HuH-7.5 (cell line): ENCODE measurements around the gene C14orf180.

Experiments
- DNase-seq: peaks from one replicate; pipeline ENCODE4 v3.0.0; 2011; ENCODE audit warnings: low spot score

The C14orf180 gene

GRCh38 chr14:104579507-104579906 lies at the start of gene C14orf180:
C14orf180 (plus strand) TSS chr14:104579764; CDS start chr14:104586431, 6,667 bp downstream.
- DNase-seq = no peak

GRCh38 chr14:104530646-104531045 lies 48.9 kb upstream of the C14orf180 start:
- no peak for DNase-seq

- no peak for DNase-seq
Observed at GRCh38 chr14:104531421-104532190, 48.0 kb upstream of the C14orf180 start.

DNA sequence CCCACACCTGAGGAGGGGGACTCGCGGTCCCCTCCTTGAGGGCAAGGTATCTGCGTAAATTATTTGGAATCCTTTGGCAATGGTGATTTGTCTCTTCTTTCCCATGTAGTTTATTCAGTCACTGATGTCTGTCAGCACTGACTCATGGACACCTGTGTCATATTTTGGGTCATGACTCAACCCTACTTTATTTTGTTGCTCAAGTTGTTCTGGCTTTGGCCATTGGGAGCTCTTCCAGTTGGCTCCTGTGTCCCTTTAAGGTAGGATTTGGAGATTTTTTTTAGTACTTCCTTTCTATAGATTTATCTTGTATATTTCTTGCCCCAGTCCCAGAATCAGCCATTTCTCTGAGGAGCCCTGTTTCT lies 47.4 kb upstream of the C14orf180 start:
- no peak for DNase-seq

DNA sequence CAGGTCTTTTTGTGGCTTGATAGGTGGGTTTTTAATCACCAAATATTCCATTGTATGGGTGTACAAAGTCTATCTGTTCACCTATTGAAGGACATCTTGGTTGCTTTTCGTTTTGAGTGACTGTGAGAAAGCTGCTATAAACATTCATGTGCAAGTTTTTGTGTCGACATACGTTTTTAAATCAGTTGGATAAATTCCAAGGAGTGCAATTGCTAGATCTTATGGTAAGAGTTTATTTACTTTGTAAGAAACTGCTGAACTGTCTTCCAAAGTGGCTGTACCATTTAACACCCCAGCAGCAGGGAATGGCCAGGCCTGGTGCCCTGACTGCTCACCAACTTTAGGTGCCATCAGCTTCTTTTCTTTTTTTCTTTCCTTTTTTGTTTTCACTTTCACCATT lies 45.5 kb upstream of the C14orf180 start:
- DNase-seq = no peak

GRCh38 chr14:104536942-104537612 lies 42.5 kb upstream of the C14orf180 start:
- DNase-seq = no peak

DNA sequence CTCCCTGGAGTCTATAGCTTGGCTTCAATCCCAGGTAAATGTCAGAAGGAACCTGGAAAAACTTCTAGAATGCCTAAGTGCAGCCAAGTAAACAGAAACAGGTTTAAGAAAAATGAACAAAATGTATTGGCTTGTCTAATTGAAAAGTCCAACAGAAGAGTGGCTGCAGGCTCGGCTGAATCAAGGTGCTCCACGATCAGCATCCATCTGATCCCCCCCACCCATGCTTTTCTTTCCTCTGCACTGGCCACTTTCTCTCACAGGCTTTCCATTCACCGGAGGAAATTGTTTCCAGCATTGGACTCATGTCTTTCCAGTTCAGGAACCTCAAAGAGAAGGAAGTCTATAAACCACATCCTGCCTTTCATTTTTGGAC lies 42.0 kb upstream of the C14orf180 start:
- no peak for DNase-seq

DNA sequence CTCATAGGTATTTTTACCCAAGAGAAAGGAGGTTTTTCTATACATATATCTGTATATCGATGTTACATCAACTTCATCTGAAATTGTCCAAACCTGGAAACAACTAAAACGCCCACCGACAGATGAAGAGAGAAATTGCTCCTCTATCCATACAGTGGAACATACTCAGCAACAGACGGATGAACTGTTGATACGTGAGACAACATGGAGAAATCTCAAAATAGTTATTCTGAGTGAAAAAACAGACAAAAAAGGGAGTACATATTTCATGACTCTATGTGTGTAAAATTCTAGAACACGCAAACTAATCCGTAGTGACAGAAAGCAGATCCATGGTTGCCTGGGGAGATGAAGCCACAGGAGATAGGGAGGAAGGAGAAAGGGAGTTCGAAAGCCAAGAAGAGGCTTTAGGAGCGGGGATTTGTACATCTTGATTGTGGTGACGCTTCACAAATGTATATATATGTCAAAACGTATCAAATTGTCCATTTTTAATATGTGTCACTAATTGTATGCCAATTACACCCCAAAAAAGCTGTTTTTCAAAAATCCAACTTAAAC lies 37.6 kb upstream of the C14orf180 start:
- DNase-seq = no peak

DNA sequence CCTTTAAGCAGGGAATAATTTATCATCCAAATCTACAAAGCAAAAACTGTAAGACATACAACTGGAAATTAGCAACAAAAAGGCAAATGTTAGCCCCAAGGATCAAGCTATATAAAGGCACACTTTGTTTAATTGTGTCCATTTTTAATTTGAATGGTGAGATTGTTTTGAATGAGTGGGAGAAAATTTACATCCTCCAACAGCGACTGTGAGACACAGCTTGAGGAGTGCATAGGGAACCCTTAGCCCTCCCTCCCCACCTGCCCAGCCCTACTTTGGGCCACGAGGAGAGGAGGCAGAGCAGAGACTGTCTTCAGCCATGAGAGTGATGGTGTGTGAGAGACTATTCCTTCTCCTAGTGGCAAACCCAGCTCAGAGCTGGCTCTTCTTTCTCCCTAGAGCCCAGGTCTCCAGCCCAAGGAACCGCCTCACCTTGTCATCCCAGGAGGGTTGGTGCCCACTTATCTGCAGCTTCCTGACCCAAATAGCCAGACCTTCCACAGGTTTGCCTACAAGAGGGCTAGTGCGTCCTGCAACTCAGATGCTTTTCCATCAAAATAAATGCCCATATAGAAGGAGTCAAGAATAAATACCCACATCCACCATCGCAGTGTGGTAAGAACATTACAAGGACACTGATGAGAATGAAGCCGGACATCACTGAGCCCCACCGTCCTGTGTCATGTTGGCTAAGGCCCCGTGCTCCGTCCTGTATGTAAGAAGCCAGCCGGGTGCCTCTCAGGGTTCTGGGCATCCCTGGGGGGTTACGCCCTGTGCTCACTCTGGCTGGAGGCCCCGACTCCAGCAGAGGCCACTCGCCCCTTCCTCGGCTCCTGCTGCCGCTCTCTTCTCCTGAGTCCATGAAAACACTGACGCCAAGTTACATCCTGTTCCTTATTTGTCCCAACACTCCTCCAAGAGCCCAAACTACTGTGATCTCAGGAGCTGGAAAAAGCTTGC lies 36.4 kb upstream of the C14orf180 start:
- DNase-seq = no peak

DNA sequence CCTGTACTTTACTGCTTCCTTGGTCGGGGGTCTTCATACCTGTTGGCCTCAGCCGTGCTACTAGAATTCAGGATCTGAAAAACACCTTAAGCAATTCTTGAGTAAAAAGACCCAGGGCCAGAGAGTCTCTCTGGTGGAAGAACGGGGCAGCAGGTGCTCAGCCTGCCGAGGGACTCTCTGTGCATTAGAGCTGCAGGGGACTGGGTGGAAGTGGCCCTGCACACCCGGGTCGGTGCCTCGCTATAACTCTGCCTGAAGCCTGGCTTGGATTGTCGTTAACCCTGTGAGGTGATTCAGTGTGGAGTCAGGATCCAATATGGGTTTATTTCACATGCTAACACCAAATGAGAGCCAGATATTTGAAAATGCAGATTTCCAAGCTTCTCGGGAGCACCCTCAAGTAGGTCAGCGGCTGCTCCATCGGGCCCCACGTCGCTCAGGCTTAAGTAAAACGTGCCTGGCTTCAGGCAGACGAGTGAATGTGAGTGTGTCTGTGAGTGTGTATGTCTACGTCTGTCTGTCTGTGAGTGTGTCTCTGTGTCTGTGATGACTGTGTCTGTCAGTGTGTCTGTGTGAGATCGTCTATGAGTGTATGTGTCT lies 35.1 kb upstream of the C14orf180 start:
- no peak for DNase-seq

GRCh38 chr14:104545151-104545941 lies 34.2 kb upstream of the C14orf180 start:
- DNase-seq = no peak

DNA sequence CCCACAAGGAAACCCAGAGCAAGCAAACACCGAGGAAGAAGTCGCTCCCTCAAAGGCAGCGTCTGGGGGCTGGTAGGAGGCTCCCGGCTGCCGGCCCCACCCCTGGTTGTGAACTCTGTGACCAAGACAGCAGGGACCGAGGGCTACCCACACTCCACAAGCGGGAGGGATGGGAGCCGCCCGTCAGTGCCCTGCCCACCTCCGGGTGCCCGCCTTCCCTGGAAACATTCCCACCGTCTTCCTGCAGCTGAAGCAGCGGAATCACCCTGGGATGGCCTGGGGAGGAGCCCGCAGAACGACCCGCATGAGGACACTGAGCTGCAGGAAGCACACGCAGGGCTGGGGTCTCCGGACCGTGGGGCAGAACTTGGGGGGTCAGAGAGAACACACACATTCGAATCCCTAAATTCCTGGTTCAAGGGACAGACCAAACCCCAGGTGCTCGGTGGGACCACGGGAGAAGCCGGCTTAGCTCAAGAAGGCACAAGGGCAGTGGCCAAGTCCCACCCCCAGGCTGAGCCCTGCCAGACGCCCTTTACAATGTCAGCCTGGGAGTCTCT lies 33.5 kb upstream of the C14orf180 start:
- DNase-seq = no peak

DNA sequence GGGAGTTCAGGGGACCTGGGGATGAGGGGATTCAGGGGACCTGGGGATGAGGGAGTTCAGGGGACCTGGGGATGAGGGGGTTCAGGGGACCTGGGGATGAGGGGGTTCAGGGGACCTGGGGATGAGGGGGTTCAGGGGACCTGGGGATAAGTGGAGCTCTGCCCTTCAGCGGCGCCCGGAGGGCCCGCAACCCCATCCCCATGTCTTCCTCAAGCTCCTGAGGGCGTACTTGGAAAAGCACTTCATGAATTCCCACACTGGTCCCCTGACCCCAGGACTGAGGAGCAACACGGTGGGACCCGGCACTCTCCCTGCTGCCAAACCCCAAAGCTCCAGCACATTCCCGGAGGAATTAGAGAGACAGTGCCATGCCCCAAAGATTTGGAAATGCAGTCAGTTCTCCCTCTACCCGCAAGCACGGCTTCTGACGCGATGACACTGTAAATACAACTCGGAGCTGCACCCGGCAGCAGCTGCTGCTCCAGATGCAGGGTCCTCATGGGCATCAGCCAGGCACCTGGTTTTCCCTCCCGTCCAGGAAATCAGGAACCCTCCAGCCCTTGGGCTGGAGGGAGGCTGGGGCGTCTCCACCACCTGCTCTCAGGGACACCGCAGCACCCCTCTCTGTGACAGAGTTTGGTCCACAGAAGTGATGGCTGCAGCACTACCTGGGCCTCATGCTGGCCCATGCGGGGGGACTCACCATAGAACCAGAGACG lies 32.8 kb upstream of the C14orf180 start:
- no peak for DNase-seq

- no peak for DNase-seq
Observed at GRCh38 chr14:104547310-104547997, 32.1 kb upstream of the C14orf180 start.

GRCh38 chr14:104547998-104548700 lies 31.4 kb upstream of the C14orf180 start:
- DNase-seq = no peak

DNA sequence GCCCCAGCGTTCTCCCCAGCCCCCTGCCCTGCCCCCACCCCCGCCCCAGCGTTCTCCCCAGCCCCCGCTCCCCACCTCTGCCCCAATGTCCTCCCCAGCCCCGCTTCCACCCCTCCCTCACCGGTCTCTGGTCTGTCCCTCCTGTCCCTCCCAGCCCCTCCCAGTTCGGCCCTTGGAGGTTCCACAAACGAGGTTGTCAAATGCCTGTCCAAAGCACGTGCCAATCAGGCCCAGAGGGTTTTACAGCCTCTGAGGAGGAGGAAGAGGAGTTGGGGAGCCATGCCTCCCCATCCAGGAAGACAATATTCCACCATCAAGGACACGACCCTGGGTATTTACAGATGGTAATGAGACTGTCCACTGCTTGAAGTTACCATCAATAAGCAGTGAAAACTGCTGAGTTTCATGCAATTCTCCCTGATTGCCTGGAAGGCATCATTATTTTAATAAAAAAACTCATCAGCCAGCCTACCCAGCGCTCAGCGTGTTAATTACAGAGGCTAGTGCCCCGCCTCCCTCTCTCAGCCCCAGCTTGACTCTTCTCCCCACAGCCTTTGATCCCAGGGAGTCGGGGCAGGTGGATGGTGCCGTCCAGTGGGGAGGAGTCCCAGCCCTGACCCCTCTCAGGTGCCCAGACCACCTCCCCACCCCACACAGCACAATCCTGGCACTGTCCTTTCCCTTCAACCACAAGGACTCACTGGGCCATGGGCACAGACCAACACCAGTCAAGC lies 30.6 kb upstream of the C14orf180 start:
- no peak for DNase-seq

GRCh38 chr14:104549536-104550339 lies 29.8 kb upstream of the C14orf180 start:
- DNase-seq = no peak
